Smooth muscle cell (in vitro differentiated cells): ENCODE results near the gene AMPD3. TPM values are rescaled to one million over a fixed set of nuclear protein-coding genes. Genes with fewer than 3 reads are reported as not detected.

ENCODE experiments used
- DNase-seq: peaks from one replicate; lab custom pipeline; 2025; ENCODE audit not compliant: unreplicated experiment; lab: John Stamatoyannopoulos, UW
- H2AFZ ChIP-seq: fragments of 200-600 bp; sonication (generic); 2 replicates; pipeline ENCODE4 v1.6.0; 2016; ENCODE audit warnings: antibody characterized with exemption, low read depth, mild to moderate bottlenecking
- H3F3A ChIP-seq: fragments of 200-600 bp; sonication (generic); 2 replicates; pipeline ENCODE4 v1.6.0; 2017; ENCODE audit warnings: antibody characterized with exemption, low read depth
- H3K27ac ChIP-seq: fragments of 200-600 bp; sonication (generic); 2 replicates; pipeline ENCODE4 v1.5.1; 2016; ENCODE audit warnings: low read depth, mild to moderate bottlenecking
- H3K27me3 ChIP-seq: fragments of 200-600 bp; sonication (generic); 2 replicates; pipeline ENCODE4 v1.6.1; 2016; ENCODE audit warnings: low read depth, mild to moderate bottlenecking
- H3K36me3 ChIP-seq: fragments of 200-600 bp; sonication (generic); 2 replicates; pipeline ENCODE4 v1.5.1; 2016; ENCODE audit warnings: low read depth
- H3K4me1 ChIP-seq: fragments of 200-600 bp; sonication (generic); 2 replicates; pipeline ENCODE4 v1.5.1; 2016; ENCODE audit warnings: low read depth
- H3K4me2 ChIP-seq: fragments of 200-600 bp; sonication (generic); 2 replicates; pipeline ENCODE4 v1.6.0; 2016; ENCODE audit warnings: mild to moderate bottlenecking
- H3K4me3 ChIP-seq: fragments of 200-600 bp; sonication (generic); 2 replicates; pipeline ENCODE4 v1.5.1; 2016; ENCODE audit warnings: mild to moderate bottlenecking
- H3K79me2 ChIP-seq: fragments of 200-600 bp; sonication (generic); 2 replicates; pipeline ENCODE4 v1.6.0; 2016; ENCODE audit warnings: low read depth, mild to moderate bottlenecking
- H3K9ac ChIP-seq: fragments of 200-600 bp; sonication (generic); 2 replicates; pipeline ENCODE4 v1.6.0; 2016; ENCODE audit warnings: low read depth
- H3K9me3 ChIP-seq: fragments of 200-600 bp; sonication (generic); replicated peaks from 2 replicates; pipeline ENCODE4 v1.5.1; 2016; ENCODE audit warnings: low read depth
- H4K20me1 ChIP-seq: fragments of 200-600 bp; sonication (generic); 2 replicates; pipeline ENCODE4 v1.6.0; 2016; ENCODE audit warnings: low read depth
- WGBS: methylation state at CpG from one replicate; pipeline ENCODE4 v1.1.7; 2016; ENCODE audit warnings: low lambda C conversion rate; 5-methylcytosine and 5-hydroxymethylcytosine counted together
- polyA plus RNA-seq: library from polyadenylated mRNA; unstranded; fragments of >200 nt; fragmentation: Nextera tagmentation; extraction: Ambion mirVana; gene quantifications from 2 replicates; pipeline ENCODE4 v1.2.1, GENCODE V29; 2016
- total RNA-seq: library from RNA; depleted of rRNA; stranded (reverse); fragments of >200 nt; gene quantifications from 2 replicates; pipeline ENCODE4 v1.2.3, GENCODE V29; 2014
- TF ChIP-seq, protein P1 (sequence below): fragments of 200-600 bp; sonication (generic); IDR thresholded peaks from 2 replicates; pipeline ENCODE4 v1.5.1; 2017; ENCODE audit warnings: borderline replicate concordance, mild to moderate bottlenecking, antibody characterized with exemption; ENCODE audit not compliant: insufficient read depth, poor library complexity, severe bottlenecking

AMPD3 gene
- total and polyA plus RNA-seq, 2 experiments from 2014 or later: 0.67 to 3.6 TPM

DNA sequence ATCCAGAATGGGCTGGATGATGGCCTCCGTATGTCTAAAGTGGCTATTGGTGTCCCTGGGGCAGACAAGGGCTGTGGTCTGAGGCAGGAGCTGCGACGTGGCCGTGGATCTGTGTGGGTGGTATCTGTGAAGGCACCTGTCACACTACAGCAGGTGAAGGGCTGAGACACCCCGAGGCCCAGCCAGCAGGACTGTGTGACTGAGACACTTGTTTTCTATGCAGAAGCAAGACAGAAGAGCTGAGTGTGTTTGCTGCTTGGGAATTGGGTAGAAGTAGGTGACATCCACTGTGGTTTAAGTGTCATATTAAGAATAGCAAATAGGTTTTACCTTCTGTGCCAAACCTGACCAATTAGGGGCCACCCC is 35.0 kb downstream of the AMPD3 start:
- H4K20me1 ChIP-seq: no peaks in the 10 kb centered on the region
- H3K4me1 ChIP-seq: peaks cover 9% of the 10 kb centered on the region
- no peak overlapping the region for H3K4me2 ChIP-seq
- no peaks in the 10 kb centered on the region for H3K36me3 ChIP-seq
- no peaks in the 10 kb centered on the region for H3F3A ChIP-seq
- no peak overlapping the region for H2AFZ ChIP-seq
- WGBS: 96% methylated on average over 5 of the region's 5 CpGs
- no peak overlapping the region for H3K4me3 ChIP-seq
- H3K9ac ChIP-seq: no peak overlapping the region
- H3K9me3 ChIP-seq: no peaks in the 10 kb centered on the region
- TF ChIP-seq, protein P1, sequence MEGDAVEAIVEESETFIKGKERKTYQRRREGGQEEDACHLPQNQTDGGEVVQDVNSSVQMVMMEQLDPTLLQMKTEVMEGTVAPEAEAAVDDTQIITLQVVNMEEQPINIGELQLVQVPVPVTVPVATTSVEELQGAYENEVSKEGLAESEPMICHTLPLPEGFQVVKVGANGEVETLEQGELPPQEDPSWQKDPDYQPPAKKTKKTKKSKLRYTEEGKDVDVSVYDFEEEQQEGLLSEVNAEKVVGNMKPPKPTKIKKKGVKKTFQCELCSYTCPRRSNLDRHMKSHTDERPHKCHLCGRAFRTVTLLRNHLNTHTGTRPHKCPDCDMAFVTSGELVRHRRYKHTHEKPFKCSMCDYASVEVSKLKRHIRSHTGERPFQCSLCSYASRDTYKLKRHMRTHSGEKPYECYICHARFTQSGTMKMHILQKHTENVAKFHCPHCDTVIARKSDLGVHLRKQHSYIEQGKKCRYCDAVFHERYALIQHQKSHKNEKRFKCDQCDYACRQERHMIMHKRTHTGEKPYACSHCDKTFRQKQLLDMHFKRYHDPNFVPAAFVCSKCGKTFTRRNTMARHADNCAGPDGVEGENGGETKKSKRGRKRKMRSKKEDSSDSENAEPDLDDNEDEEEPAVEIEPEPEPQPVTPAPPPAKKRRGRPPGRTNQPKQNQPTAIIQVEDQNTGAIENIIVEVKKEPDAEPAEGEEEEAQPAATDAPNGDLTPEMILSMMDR: no peak
- no peak for DNase-seq
- no peak overlapping the region for H3K27ac ChIP-seq
- no peaks in the 10 kb centered on the region for H3K27me3 ChIP-seq
- H3K79me2 ChIP-seq: no peaks in the 10 kb centered on the region

DNA sequence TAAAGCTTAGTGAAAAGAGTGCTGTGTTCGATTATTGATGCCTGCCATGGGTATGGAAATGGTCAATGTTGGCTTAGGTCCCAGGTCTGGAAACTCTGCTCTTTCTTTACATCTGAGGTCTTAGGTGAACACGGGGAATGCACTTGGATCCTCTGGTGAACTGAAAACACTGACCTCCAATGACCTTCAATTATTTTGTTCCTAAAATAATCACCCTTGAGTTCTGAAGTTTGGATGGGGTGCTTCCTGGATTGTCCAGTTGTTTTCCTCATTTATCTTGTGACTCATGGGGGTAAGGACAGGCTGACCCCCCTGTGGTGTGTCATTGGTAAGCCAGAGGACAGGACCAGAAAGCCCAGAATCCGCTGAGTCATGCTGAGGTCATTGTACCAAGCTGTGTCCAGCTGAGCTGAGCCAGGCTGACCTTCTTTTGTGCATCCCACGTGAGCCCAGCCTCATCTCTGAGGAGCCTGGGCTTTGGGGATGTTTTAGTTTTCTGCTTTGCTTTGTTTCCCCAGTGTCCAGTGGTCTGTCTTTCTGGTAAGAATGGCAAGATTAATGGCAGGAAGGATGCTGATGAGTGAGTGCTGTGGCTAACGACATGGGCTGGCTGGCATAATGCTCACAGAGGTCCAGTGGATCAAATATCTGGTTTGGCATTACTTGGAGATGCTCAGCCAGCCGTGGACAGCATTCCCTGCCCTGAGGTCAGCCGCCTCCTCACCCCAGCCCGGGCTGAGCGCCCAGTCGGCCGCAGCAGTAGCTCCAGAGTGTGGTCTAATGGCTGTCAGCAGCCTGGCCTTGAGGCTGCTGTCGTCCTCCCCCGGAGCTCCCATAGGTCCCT is 35.6 kb downstream of the AMPD3 start:
- Histone ChIP-seq H3K4me1 (peaks cover 9% of the 10 kb centered on the region), H2AFZ (no peak overlapping the region), H3K27me3 (no peaks in the 10 kb centered on the region), H3K4me3 (no peak overlapping the region), H3F3A (no peaks in the 10 kb centered on the region), H3K9ac (no peak overlapping the region), H3K79me2 (no peaks in the 10 kb centered on the region), H3K9me3 (no peaks in the 10 kb centered on the region), H3K27ac (peak overlapping the region; percentile 20), H4K20me1 (no peaks in the 10 kb centered on the region), H3K4me2 (no peak overlapping the region), H3K36me3 (no peaks in the 10 kb centered on the region)
- TF ChIP-seq, protein P1: no peak
- DNase-seq: no peak
- WGBS: 64% methylated on average over 13 of the region's 13 CpGs

DNA sequence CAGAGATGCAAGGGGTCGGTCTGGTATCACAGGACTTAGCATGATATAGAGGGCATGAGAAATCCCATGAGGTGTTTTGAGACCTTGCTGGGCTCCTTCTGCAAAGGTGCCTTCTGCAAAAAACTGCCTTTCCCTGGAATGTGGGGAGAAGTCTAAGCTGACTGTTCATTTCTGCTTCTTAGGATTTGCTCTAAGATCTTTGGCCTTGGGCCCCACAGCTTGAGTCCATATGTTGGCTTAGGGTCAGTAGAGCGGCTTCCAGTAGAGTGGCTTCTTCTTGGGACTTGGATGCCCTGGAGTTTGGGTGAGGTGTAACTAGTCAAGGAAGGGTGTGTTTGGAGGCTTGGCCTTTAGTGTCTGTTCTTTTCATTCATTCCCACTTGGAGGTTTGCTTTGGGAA is 37.0 kb downstream of the AMPD3 start:
- Histone ChIP-seq H3K27ac (no peak overlapping the region), H3F3A (no peaks in the 10 kb centered on the region), H3K4me3 (no peak overlapping the region), H3K4me2 (no peak overlapping the region), H3K36me3 (no peaks in the 10 kb centered on the region), H3K79me2 (no peaks in the 10 kb centered on the region), H2AFZ (no peak overlapping the region), H3K27me3 (no peaks in the 10 kb centered on the region), H3K9ac (no peak overlapping the region), H3K9me3 (no peaks in the 10 kb centered on the region), H3K4me1 (peaks cover 9% of the 10 kb centered on the region), H4K20me1 (no peaks in the 10 kb centered on the region)
- no peak for DNase-seq
- 98% methylated on average over 2 of the region's 2 CpGs for WGBS
- TF ChIP-seq, protein P1: no peak

DNA sequence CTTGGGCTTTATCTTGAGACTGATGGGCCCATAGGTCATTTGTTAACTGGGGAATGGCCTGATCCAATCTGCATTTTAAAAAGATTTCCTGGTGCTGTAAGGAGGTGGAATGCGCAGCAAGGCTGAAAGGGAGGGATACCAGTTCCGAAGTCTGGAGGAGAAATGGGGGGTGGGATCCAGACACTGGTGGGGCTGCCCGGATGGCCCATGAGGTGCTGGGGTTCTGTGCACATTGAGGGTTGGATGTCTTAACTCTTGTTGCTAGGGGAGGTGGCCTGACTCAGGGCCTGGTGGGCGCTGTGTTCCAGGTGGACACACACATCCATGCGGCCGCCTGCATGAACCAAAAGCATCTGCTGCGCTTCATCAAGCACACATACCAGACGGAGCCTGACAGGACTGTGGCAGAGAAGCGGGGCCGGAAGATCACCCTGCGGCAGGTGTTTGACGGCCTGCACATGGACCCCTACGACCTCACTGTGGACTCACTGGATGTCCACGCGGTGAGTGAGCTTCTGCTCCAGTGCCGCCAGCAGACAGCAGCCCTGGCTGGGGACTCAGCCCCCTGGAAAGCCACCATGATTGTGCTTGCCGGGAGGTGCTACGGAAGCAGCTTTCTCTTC is 38.1 kb downstream of the AMPD3 start:
- TF ChIP-seq, protein P1: no peak
- H3K4me3 ChIP-seq: no peak overlapping the region
- H3K4me2 ChIP-seq: no peak overlapping the region
- no peaks in the 10 kb centered on the region for H3K79me2 ChIP-seq
- WGBS: 98% methylated on average over 18 of the region's 18 CpGs
- DNase-seq: no peak
- H3K36me3 ChIP-seq: no peaks in the 10 kb centered on the region
- H3K9ac ChIP-seq: no peak overlapping the region
- peaks cover 9% of the 10 kb centered on the region for H3K4me1 ChIP-seq
- H3K9me3 ChIP-seq: no peaks in the 10 kb centered on the region
- H3K27ac ChIP-seq: no peak overlapping the region
- H4K20me1 ChIP-seq: no peaks in the 10 kb centered on the region
- H3K27me3 ChIP-seq: no peaks in the 10 kb centered on the region
- H3F3A ChIP-seq: no peaks in the 10 kb centered on the region
- H2AFZ ChIP-seq: no peak overlapping the region
